Endometrium (tissue), 2 donors: ENCODE measurements around the gene ALDH4A1.
"Not testable (repeated sequence)": the region's sequence is repeated elsewhere in the genome, so short reads cannot be mapped to it uniquely, and the experiment has no call there.

Experiments
- FAIRE-seq: peaks from 2 replicates; lab custom pipeline; 2012; peaks lifted over from hg19 to GRCh38; lab: Jason Lieb, UNC
- donor health status: control.
- donor health status: control.

ALDH4A1 gene

DNA sequence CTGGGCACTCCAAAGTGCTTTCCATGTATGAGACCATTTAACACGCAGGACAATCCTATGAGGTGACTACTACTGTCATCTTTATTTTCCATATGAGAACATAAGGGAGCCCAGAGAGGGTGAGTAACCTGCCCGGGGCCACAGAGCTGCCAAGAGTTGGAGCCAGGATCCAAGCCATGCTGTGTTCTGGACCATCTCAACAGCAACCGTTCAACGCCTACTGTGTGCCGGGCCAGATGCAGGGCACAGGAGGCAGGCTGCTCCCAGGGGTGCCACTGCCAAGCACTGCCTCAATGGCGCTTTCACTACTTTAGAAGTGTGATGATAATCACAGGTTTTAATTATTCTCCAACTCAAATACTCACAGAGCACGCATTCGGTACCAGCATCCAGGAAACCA is 3.8 kb downstream of the ALDH4A1 start:
- FAIRE-seq: no peak

DNA sequence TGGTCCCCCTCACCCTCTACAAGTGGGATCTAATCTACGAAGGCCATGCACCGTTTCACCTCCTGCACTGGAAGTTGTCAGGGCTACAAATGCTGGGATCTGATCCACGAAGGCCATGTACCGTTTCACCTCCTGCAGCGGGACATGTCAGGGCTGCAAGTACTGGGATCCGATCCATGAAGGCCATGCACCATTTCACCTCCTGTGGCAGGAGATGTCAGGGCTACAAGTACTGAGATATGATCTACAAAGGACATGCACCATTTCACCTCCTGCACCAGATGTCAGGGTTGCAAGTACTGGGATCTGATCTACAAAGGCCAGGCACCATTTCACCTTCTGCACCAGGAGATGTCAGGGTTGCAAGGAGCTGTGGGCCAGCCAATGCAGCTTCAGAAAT is 7.0 kb downstream of the ALDH4A1 start:
- FAIRE-seq: no peak

DNA sequence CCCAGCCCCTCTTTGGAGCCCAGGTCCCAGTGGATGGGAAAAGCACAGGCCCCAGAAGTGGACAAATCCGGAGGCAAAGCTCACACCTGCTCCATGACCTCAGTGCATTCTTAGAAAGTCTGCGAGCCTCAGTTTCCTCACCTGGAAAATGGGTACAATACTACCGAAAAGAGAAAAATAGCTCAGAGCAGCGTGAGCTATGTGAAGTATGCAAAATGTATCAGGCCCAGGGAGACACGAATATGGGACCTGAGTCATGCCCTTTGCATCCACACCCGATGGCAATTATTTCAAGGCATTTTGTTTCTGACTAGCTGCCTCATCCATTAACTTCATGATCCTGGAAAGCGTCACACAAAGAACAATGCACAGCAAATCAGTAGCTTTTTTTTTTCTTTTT is 9.2 kb downstream of the ALDH4A1 start:
- FAIRE-seq: no peak

DNA sequence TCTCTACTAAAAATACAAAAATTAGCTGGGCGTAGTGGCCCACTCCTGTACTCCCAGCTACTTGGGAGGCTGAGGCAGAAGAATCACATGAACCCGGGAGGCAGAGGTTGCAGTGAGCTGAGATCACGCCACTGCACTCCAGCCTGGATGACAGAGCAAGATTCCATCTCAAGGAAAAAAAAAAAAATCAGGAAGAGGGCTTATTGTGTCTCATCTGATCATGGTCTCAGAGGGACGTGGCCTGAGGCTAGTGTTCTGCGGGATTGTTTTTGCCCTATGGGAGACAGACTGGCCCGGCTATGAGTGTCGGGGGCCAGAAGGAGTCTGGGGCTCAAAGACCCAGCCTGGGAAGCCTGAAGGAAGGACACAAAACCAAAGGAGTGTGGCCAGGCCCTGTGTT is 10.5 kb downstream of the ALDH4A1 start:
- not testable (repeated sequence) for FAIRE-seq

DNA sequence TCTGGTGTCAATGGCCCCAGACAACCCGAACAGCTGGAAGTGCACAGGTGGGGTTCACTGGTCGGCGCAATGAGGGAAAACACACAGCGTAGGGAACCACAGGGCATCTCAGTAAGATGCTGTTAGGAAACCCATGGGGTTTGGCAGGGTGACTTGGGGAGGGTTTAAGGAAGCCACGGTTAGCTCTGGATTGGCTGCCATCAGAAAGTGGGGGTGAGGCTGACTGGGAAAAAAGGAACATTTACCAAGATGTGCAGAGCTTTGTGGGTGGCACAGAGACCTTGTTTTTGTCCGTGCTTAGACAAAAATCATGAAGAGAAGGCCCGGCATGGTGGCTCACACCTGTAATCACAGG is 11.0 kb downstream of the ALDH4A1 start:
- FAIRE-seq: no peak

GRCh38 chr1:18890706-18891425 is 11.5 kb downstream of the ALDH4A1 start:
- FAIRE-seq: no peak

- FAIRE-seq: no peak
Observed at GRCh38 chr1:18886003-18886335, 16.4 kb downstream of the ALDH4A1 start.

DNA sequence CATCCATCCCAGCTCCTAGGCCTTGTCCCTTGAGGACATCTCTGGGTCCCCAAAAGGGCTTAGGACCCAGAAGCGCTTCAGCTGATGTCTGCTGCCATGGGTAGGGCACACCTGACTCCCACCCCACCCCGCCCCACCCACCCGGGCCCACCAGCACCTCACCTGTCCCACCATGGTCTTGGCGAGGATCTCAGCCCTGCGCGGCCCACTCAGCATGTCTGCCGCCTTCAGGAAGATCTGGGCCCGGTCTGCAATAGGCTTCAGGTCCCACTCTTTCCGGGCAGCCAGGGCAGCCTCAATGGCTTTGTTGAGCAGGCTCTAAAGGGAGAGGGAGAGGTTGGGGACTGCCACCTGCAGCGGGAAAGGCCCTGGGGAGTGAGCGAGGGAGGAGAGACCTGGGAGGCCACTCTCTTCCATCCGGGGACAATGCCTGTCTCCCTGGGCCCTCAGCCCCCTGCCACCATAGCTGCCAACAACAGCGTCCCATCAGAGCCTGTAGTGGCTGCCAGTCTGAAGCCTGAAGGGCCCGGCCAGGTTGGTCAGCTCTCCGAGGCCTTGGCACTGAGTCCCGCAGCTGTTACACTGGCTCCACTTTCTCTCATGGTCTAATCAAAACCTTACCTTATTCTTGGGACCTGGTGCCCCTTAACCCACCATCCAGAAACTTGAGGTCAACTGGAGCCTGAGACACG is 16.9 kb downstream of the ALDH4A1 start:
- FAIRE-seq: no peak

- no peak for FAIRE-seq
Observed at GRCh38 chr1:18884727-18885126, 17.6 kb downstream of the ALDH4A1 start.

GRCh38 chr1:18884419-18884717 is 18.0 kb downstream of the ALDH4A1 start:
- FAIRE-seq: no peak

GRCh38 chr1:18883636-18884418 is 18.5 kb downstream of the ALDH4A1 start:
- no peak for FAIRE-seq

DNA sequence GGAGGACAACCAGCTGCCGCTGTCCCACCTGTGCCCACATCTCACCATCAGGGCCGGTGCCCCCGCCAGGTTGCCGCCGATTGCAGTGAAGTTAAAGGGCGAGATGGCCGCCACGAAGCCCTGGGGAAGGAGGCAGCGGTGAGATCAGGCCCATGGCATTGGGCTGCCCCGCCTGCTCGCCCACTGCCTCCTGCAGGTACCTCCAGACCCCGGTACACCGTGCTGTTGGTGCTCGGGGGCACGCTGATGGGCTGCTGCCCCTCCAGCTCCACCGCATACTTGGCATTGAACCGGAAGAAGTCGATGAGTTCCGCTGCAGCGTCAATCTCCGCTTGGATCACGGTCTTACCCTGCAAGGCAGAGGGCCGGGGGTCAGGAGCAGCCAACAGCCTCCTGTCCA is 19.3 kb downstream of the ALDH4A1 start:
- FAIRE-seq: no peak

DNA sequence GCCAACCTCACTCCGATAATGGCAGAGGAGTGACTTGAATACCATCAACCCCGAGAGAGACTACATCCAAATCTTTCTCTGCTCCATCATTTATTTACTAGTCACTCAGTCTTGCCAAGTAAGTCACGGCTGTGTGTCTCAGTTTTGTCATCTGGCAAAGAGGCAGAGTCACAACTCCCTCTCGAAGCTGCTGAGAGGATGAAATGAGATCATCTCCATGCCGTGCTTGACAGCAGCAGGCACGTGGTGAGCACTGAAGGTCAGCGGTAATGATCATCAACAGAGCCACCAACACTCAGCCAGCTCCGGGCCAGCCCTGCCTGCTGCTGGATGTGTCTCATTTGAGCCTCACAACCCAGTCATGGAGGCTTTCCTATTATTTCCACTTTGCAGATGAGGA is 19.9 kb downstream of the ALDH4A1 start:
- no peak for FAIRE-seq

- FAIRE-seq: no peak
Observed at GRCh38 chr1:18881642-18882431, 20.5 kb downstream of the ALDH4A1 start.

- FAIRE-seq: no peak
Observed at GRCh38 chr1:18881164-18881563, 21.2 kb downstream of the ALDH4A1 start.

GRCh38 chr1:18880585-18880984 is 21.8 kb downstream of the ALDH4A1 start:
- no peak for FAIRE-seq

- no peak for FAIRE-seq
Observed at GRCh38 chr1:18879791-18880309, 22.5 kb downstream of the ALDH4A1 start.

DNA sequence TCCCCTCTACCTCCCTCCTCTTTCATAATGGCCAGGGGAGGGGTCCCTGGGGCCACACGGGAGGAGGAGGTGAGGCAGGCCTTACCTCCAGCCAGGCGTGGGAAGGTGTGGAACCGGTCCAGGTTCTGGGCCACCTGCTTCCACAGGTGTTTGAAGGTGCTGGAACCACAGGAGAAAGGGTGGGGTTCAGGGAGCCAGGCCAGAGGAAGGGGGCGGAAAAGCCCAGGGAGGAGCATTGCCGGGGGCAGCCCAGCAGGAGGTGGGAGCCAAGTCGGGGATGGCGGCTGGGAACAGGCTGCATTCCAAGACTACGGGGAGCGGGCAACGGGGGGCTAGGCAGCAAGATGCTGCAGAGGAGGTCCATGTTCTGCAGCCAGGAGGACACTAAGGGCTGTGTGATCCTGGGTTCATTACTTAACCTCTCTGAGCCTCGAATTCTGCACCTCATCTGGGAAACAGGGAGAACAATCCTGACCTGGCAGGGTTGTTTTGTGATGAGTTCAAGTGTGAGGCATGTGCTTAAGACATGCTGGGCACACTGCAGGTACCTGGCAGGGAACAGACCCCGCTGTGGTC is 23.1 kb downstream of the ALDH4A1 start:
- FAIRE-seq: no peak

DNA sequence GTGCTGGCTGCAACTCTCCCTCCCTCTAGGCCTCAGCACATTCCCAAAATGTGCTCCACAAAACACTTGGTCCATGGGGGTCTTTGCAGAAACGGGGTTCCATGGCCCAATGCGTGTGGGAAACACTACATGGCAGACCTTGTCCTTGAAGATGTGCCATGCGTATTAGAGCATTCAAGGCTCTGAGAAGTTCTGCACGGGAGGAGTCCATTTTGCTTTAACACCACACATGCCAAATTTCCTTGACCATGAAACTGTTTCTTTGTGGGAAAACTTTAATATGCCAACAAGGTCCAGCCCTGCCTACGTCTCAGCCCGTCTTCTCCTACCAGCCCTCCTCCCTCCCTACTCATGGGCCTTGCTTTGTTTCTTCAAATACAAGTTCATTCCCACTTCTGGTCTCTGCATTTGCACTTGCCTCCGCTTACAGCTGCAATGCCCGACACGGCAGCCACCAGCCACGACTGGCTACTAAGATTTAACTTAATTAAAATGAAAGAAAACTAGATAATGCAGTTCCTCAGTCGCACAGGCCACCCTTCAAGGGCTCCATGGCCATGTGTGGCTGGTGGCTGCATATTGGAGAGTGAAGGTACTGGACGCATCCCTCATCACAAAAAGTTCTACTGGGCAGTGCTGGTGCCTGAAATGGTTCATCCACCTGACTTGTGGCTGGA is 23.7 kb downstream of the ALDH4A1 start:
- FAIRE-seq: no peak

DNA sequence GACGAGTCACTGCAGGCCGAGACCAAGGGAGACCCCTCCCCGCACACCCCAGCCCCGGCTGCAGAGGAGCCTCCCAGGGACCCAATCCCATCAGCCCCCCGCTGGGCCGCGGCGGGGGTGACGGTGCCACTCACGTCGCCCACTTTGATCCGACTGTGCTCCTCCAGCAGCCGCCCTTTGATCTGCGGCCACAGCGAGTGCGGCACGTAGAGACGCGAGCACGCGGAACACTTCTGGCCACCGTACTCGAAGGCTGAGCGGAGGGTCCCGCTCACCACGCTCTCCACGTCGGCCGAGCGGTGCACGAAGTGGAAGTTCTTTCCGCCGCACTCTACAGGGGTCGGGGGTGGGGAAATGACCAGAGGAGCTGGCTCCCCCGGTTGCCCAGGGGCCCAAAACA is 25.1 kb downstream of the ALDH4A1 start:
- FAIRE-seq: no peak

GRCh38 chr1:18876210-18876609 is 26.1 kb downstream of the ALDH4A1 start:
- FAIRE-seq: no peak

GRCh38 chr1:18875796-18876128 is 26.6 kb downstream of the ALDH4A1 start:
- FAIRE-seq: no peak
